Gastrocnemius medialis (tissue), 4 donors: ENCODE measurements around the gene USH1C. TPM values are rescaled to one million over a fixed set of nuclear protein-coding genes. Genes with fewer than 3 reads are reported as not detected.

ENCODE experiments used
- ATAC-seq, 2 donors: fragments of 150-250 bp; one replicate each; pipeline ENCODE4 v1.9.1; 2016
- DNase-seq, 2 donors: peaks; one replicate each; pipeline ENCODE4 v3.0.0-alpha.2; 2019
- H3K27ac ChIP-seq, 4 donors: fragments of 200-600 bp; sonication (generic); 1 replicate in 1 of 4; 2 replicates in 3 of 4; pipeline ENCODE4 v1.5.1; 2016 to 2018; ENCODE audit warnings: mild to moderate bottlenecking in 2 of 4, moderate library complexity in 1 of 4
- H3K27me3 ChIP-seq, 3 donors: fragments of 200-600 bp; sonication (generic) in 2 of 3; 1 replicate in 1 of 3; 2 replicates in 2 of 3; pipeline versions ENCODE4 v1.5.1 to v1.6.0; 2016 to 2019; ENCODE audit warnings: mild to moderate bottlenecking in 1 of 3, moderate library complexity in 1 of 3
- H3K36me3 ChIP-seq, 2 donors: fragments of 200-600 bp; sonication (generic) in 1 of 2; one replicate each; pipeline ENCODE4 v1.5.1; 2017 to 2018
- H3K4me1 ChIP-seq, 2 donors: fragments of 200-600 bp; sonication (generic) in 1 of 2; one replicate each; pipeline ENCODE4 v1.5.1; 2016 to 2017; ENCODE audit warnings: mild to moderate bottlenecking in 2 of 2
- H3K4me3 ChIP-seq, 4 donors: fragments of 200-600 bp; sonication (generic) in 3 of 4; 1 replicate in 1 of 4; 2 replicates in 3 of 4; pipeline ENCODE4 v1.5.1; 2016 to 2019; ENCODE audit warnings: mild to moderate bottlenecking in 2 of 4
- H3K9me3 ChIP-seq, 3 donors: fragments of 200-600 bp; sonication (generic) in 2 of 3; 1 replicate in 1 of 3; 2 replicates in 2 of 3; pipeline ENCODE4 v1.5.1; 2016 to 2019
- CTCF ChIP-seq, 5 experiments: fragments of 450-650 bp in 3 of 5; fragments of 200-600 bp in 2 of 5; sonication (generic) in 2 of 5; IDR thresholded peaks in 4 of 5; conservative IDR thresholded peaks in 1 of 5; 1 replicate in 4 of 5; 2 replicates in 1 of 5; pipeline ENCODE4 v1.5.1; 2016 to 2019; ENCODE audit warnings: antibody characterized with exemption in 5 of 5, mild to moderate bottlenecking in 3 of 5, moderate library complexity in 3 of 5
- POLR2A ChIP-seq, 2 donors: fragments of 450-650 bp; IDR thresholded peaks; one replicate each; pipeline ENCODE4 v1.6.1; 2017; ENCODE audit warnings: antibody characterized with exemption in 2 of 2, mild to moderate bottlenecking in 2 of 2, moderate library complexity in 2 of 2
- in situ Hi-C, 4 donors: fragments of 200-750 bp; cut with MboI; loops; one replicate each; pipeline versions ENCODE4 v1.15.0 to v1.8.0; 2017; ENCODE audit warnings: low sequenced_read_pairs in 4 of 4
- intact Hi-C: fragments of 100-400 bp; cut with DNase I; formaldehyde crosslinking; loops from one replicate; pipeline ENCODE4 v1.15.1; 2023; ENCODE audit warnings: low total_unique reads
- total RNA-seq, 4 donors: library from RNA; depleted of rRNA; stranded (reverse); fragments of >200 nt; gene quantifications; one replicate each; pipeline versions ENCODE4 v1.1.0 to v1.2.3, GENCODE V29; 2016

Gene USH1C
- total RNA-seq, 4 donors from 2014 or later = 0.78 TPM; not detected in 3

- H3K4me1 ChIP-seq = no peaks in the 10 kb centered on the region
- ATAC-seq = no peak
- TF ChIP-seq POLR2A (IDR thresholded peaks at IDR 0.05) (no peak), CTCF (IDR thresholded peaks at IDR 0.05 in 4 of 5, conservative IDR thresholded peaks at IDR 0.05 in 1 of 5) (no peak)
- no peaks in the 10 kb centered on the region for H3K27me3 ChIP-seq
- in situ Hi-C loops (no loop called here), intact Hi-C loops (no loop called here)
- no peak overlapping the region for H3K4me3 ChIP-seq
- H3K9me3 ChIP-seq = no peaks in the 10 kb centered on the region
- H3K27ac ChIP-seq = no peak overlapping the region
- H3K36me3 ChIP-seq = no peaks in the 10 kb centered on the region
- DNase-seq = no peak
Observed at GRCh38 chr11:17581036-17581731, 37.0 kb upstream of the USH1C start.

- H3K4me3 ChIP-seq = no peak overlapping the region
- intact Hi-C loops = no loop called here
- ATAC-seq (no peak), DNase-seq (no peak)
- H3K4me1 ChIP-seq = no peaks in the 10 kb centered on the region
- no peak overlapping the region for H3K27ac ChIP-seq
- in situ Hi-C loops = no loop called here
- TF ChIP-seq POLR2A (IDR thresholded peaks at IDR 0.05) (no peak), CTCF (IDR thresholded peaks at IDR 0.05 in 4 of 5, conservative IDR thresholded peaks at IDR 0.05 in 1 of 5) (no peak)
- H3K9me3 ChIP-seq = no peaks in the 10 kb centered on the region
- no peaks in the 10 kb centered on the region for H3K36me3 ChIP-seq
- H3K27me3 ChIP-seq = no peaks in the 10 kb centered on the region
Observed at GRCh38 chr11:17580271-17580670, 36.1 kb upstream of the USH1C start.

- TF ChIP-seq CTCF (IDR thresholded peaks at IDR 0.05 in 4 of 5, conservative IDR thresholded peaks at IDR 0.05 in 1 of 5) (no peak), POLR2A (IDR thresholded peaks at IDR 0.05) (no peak)
- no peaks in the 10 kb centered on the region for H3K4me1 ChIP-seq
- H3K36me3 ChIP-seq = no peaks in the 10 kb centered on the region
- no peak for DNase-seq
- H3K4me3 ChIP-seq = no peak overlapping the region
- no peaks in the 10 kb centered on the region for H3K9me3 ChIP-seq
- no peak for ATAC-seq
- no peak overlapping the region for H3K27ac ChIP-seq
- no peaks in the 10 kb centered on the region for H3K27me3 ChIP-seq
- intact Hi-C loops = no loop called here
- in situ Hi-C loops = no loop called here
Observed at GRCh38 chr11:17579451-17579850, 35.2 kb upstream of the USH1C start.

GRCh38 chr11:17578958-17579357 lies 34.7 kb upstream of the USH1C start:
- DNase-seq (no peak), ATAC-seq (no peak)
- no peaks in the 10 kb centered on the region for H3K27me3 ChIP-seq
- no peaks in the 10 kb centered on the region for H3K9me3 ChIP-seq
- intact Hi-C loops (no loop called here), in situ Hi-C loops (no loop called here)
- no peak overlapping the region for H3K4me3 ChIP-seq
- no peaks in the 10 kb centered on the region for H3K36me3 ChIP-seq
- no peak for TF ChIP-seq POLR2A (IDR thresholded peaks at IDR 0.05)
- no peak for TF ChIP-seq CTCF (IDR thresholded peaks at IDR 0.05 in 4 of 5, conservative IDR thresholded peaks at IDR 0.05 in 1 of 5)
- H3K27ac ChIP-seq = no peak overlapping the region
- H3K4me1 ChIP-seq = no peaks in the 10 kb centered on the region

GRCh38 chr11:17578296-17578695 lies 34.1 kb upstream of the USH1C start:
- DNase-seq (no peak), ATAC-seq (no peak)
- in situ Hi-C loops (no loop called here), intact Hi-C loops (no loop called here)
- Histone ChIP-seq H3K27ac (no peak overlapping the region), H3K9me3 (no peaks in the 10 kb centered on the region), H3K27me3 (no peaks in the 10 kb centered on the region), H3K4me3 (no peak overlapping the region), H3K4me1 (no peaks in the 10 kb centered on the region), H3K36me3 (no peaks in the 10 kb centered on the region)
- TF ChIP-seq CTCF (IDR thresholded peaks at IDR 0.05 in 4 of 5, conservative IDR thresholded peaks at IDR 0.05 in 1 of 5) (no peak), POLR2A (IDR thresholded peaks at IDR 0.05) (no peak)
